MCF 10A (cell line): ENCODE data around the gene DUS2. TPM values are rescaled to one million over a fixed set of nuclear protein-coding genes. Genes with fewer than 3 reads are reported as not detected.
A peak's percentile ranks its signal among the peaks of the same experiment; 100 is the strongest.

Experiments used
- BruUV-seq: library from RNA; stranded (reverse); fragments of 400-500 nt; replicated peaks from 2 replicates; lab custom pipeline; 2021; lab: Mats Ljungman, UMichigan
- CTCF ChIA-PET: fragments of 300-600 bp; sonication (Branson Sonifier 250); formaldehyde crosslinking; extraction: SDS; loops from one replicate; lab custom pipeline; 2021; ENCODE audit warnings: antibody characterized with exemption, inconsistent platforms; lab: Yijun Ruan, JAX
- POLR2A ChIA-PET: fragments of 300-600, 350-650 bp; sonication (Branson Sonifier 250); formaldehyde crosslinking; extraction: SDS; loops from one replicate; lab custom pipeline; 2020; ENCODE audit warnings: antibody characterized with exemption, inconsistent platforms; lab: Yijun Ruan, JAX
- DNase-seq: peaks from one replicate; pipeline ENCODE4 v3.0.0-alpha.2; 2018; ENCODE audit not compliant: unreplicated experiment
- H3K27ac Mint-ChIP-seq: one replicate; pipeline ENCODE4 v1.8.0; 2022; ENCODE audit warnings: mild to moderate bottlenecking, low read depth, mixed read lengths; ENCODE audit not compliant: unreplicated experiment
- H3K27me3 Mint-ChIP-seq: one replicate; pipeline ENCODE4 v1.8.0; 2022; ENCODE audit warnings: mixed read lengths; ENCODE audit not compliant: insufficient read depth, unreplicated experiment
- H3K36me3 Mint-ChIP-seq: one replicate; pipeline ENCODE4 v1.8.0; 2022; ENCODE audit warnings: mild to moderate bottlenecking, moderate library complexity, mixed read lengths; ENCODE audit not compliant: insufficient read depth, unreplicated experiment
- H3K4me1 Mint-ChIP-seq: one replicate; pipeline ENCODE4 v1.8.0; 2022; ENCODE audit warnings: mixed read lengths; ENCODE audit not compliant: insufficient read depth, unreplicated experiment
- H3K4me3 Mint-ChIP-seq: one replicate; pipeline ENCODE4 v1.8.0; 2022; ENCODE audit warnings: mild to moderate bottlenecking, moderate library complexity, mixed read lengths; ENCODE audit not compliant: unreplicated experiment
- H3K9me3 Mint-ChIP-seq: one replicate; pipeline ENCODE4 v1.8.0; 2022; ENCODE audit warnings: mixed read lengths; ENCODE audit not compliant: unreplicated experiment
- CTCF ChIP-seq: fragments of 200-600 bp; IDR thresholded peaks from one replicate; pipeline ENCODE4 v1.8.0; 2022; ENCODE audit warnings: antibody characterized with exemption, mild to moderate bottlenecking; ENCODE audit not compliant: unreplicated experiment
- intact Hi-C: fragments of 100-400 bp; cut with micrococcal nuclease; formaldehyde crosslinking; loops from 2 replicates; pipeline ENCODE4 v1.14.1; 2022
- total RNA-seq: library from RNA; stranded (reverse); gene quantifications from 2 replicates; pipeline ENCODE4 v1.2.3, GENCODE V29; 2022

The DUS2 gene
- total RNA-seq, 1 experiment from 2014 or later, result 24.2 TPM

GRCh38 chr16:68015681-68016080 lies 7.4 kb upstream of the DUS2 start, which contains the start of gene DPEP2NB:
Gene DPEP2NB, minus strand, starts transcription at chr16:68015911. Its CDS starts 141 bp downstream, at chr16:68015770.
- POLR2A ChIA-PET, result no interaction called here
- H3K4me1 Mint-ChIP-seq, result no peaks in the 10 kb centered on the region
- intact Hi-C loops, result no loop called here
- no peaks in the 10 kb centered on the region for H3K9me3 Mint-ChIP-seq
- no peak for TF ChIP-seq CTCF
- H3K27me3 Mint-ChIP-seq, result no peaks in the 10 kb centered on the region
- CTCF ChIA-PET, result interaction anchor here (0.6 to 2.2 kb wide), 2 partner anchors 24 to 227 kb away, joined by 6 to 10 read pairs; no protein-coding TSS in a partner anchor
- H3K27ac Mint-ChIP-seq, result no peak within 1 kb of the TSS
- no TSS peak for BruUV-seq
- H3K36me3 Mint-ChIP-seq, result no peaks in the 10 kb centered on the region
- no peak within 1 kb of the TSS for H3K4me3 Mint-ChIP-seq
- no peak for DNase-seq

- Mint-ChIP-seq H3K27me3 (no peaks in the 10 kb centered on the region), H3K4me3 (no peak overlapping the region), H3K9me3 (no peaks in the 10 kb centered on the region), H3K27ac (no peak overlapping the region), H3K4me1 (no peaks in the 10 kb centered on the region), H3K36me3 (peaks cover 11% of the 10 kb centered on the region)
- DNase-seq, result no peak
- intact Hi-C loops, result no loop called here
- POLR2A ChIA-PET, result interaction anchor here (1.2 kb wide), 1 partner anchor 13 kb away, joined by 3 read pairs; no protein-coding TSS in a partner anchor
- TF ChIP-seq CTCF, result no peak
- no TSS peak for BruUV-seq
- CTCF ChIA-PET, result interaction anchor here (0.6 to 1.4 kb wide), 4 partner anchors 21 to 1358 kb away, joined by 3 to 6 read pairs (median 4); no protein-coding TSS in a partner anchor
Observed at GRCh38 chr16:68019167-68019680, 3.9 kb upstream of the DUS2 start.

GRCh38 chr16:68021490-68021889 lies 1.6 kb upstream of the DUS2 start:
- Mint-ChIP-seq H3K9me3 (no peaks in the 10 kb centered on the region), H3K27ac (no peak overlapping the region), H3K27me3 (no peaks in the 10 kb centered on the region), H3K4me1 (peaks cover 4% of the 10 kb centered on the region), H3K36me3 (peaks cover 11% of the 10 kb centered on the region), H3K4me3 (peak overlapping the region; percentile 94)
- intact Hi-C loops, result no loop called here
- TF ChIP-seq CTCF, result no peak
- ChIA-PET CTCF (interaction anchor here (0.6 to 1.4 kb wide), 7 partner anchors 16 to 86 kb away, joined by 3 to 6 read pairs (median 4); no protein-coding TSS in a partner anchor), POLR2A (interaction anchor here (0.8 to 3.3 kb wide), 5 partner anchors 10 to 56 kb away, joined by 3 to 31 read pairs (median 4); partner anchors contain the start of gene SLC12A4)
- no peak for DNase-seq
- BruUV-seq, result no TSS peak

- no peaks in the 10 kb centered on the region for H3K9me3 Mint-ChIP-seq
- intact Hi-C loops, result no loop called here
- H3K27me3 Mint-ChIP-seq, result no peaks in the 10 kb centered on the region
- H3K4me3 Mint-ChIP-seq, result peak overlapping the region; percentile 94
- BruUV-seq, result no TSS peak
- TF ChIP-seq CTCF, result no peak
- ChIA-PET POLR2A (interaction anchor here (0.6 to 3.3 kb wide), 15 partner anchors 9 to 710 kb away, joined by 3 to 31 read pairs (median 5); partner anchors contain the start of genes CENPT, GFOD2, NUTF2 and PSMB10), CTCF (interaction anchor here (0.6 to 1.4 kb wide), 8 partner anchors 17 to 475 kb away, joined by 3 to 6 read pairs (median 3); no protein-coding TSS in a partner anchor)
- no peak for DNase-seq
- H3K27ac Mint-ChIP-seq, result peak overlapping the region; percentile 96
- H3K36me3 Mint-ChIP-seq, result peaks cover 19% of the 10 kb centered on the region
- peaks cover 5% of the 10 kb centered on the region for H3K4me1 Mint-ChIP-seq
Observed at GRCh38 chr16:68022278-68022727, 781 bp upstream of the DUS2 start.
